Esophagus muscularis mucosa (tissue), 3 donors: ENCODE results near the gene CPNE6.

Experiments
- CTCF ChIP-seq, 3 experiments: fragments of 200-600 bp in 2 of 3; fragments of 450-650 bp in 1 of 3; sonication (generic) in 2 of 3; IDR thresholded peaks; one replicate each; pipeline ENCODE4 v1.5.1; 2017 to 2019; ENCODE audit warnings: antibody characterized with exemption in 3 of 3, mild to moderate bottlenecking in 2 of 3, moderate library complexity in 1 of 3
- EP300 ChIP-seq: sonication (generic); formaldehyde crosslinking; IDR thresholded peaks from one replicate; pipeline ENCODE4 v1.6.1; 2017; ENCODE audit warnings: antibody characterized with exemption

- TF ChIP-seq CTCF (IDR thresholded peaks at IDR 0.05) (no peak), EP300 (no peak)
These were observed 848 bp upstream of the CPNE6 start for GRCh38 chr14:24070285-24071143.
